ENCODE measurements around the gene ROBO2.

- TF ChIP-seq CTCF (IDR thresholded peaks at IDR 0.05) (no peak), POLR2AphosphoS5 (IDR thresholded peaks at IDR 0.05) (no peak), POLR2A (IDR thresholded peaks at IDR 0.05) (no peak)
Observed at GRCh38 chr3:77038930-77039605, 831 bp upstream of the ROBO2 start.
